ENCODE measurements around the gene IQCF6.
"Not testable (repeated sequence)": the region's sequence is repeated elsewhere in the genome, so short reads cannot be mapped to it uniquely, and the experiment has no call there.

The IQCF6 gene

GRCh38 chr3:51759203-51759602 is 19.8 kb downstream of the IQCF6 start:
- DNase-seq, result no peak

DNA sequence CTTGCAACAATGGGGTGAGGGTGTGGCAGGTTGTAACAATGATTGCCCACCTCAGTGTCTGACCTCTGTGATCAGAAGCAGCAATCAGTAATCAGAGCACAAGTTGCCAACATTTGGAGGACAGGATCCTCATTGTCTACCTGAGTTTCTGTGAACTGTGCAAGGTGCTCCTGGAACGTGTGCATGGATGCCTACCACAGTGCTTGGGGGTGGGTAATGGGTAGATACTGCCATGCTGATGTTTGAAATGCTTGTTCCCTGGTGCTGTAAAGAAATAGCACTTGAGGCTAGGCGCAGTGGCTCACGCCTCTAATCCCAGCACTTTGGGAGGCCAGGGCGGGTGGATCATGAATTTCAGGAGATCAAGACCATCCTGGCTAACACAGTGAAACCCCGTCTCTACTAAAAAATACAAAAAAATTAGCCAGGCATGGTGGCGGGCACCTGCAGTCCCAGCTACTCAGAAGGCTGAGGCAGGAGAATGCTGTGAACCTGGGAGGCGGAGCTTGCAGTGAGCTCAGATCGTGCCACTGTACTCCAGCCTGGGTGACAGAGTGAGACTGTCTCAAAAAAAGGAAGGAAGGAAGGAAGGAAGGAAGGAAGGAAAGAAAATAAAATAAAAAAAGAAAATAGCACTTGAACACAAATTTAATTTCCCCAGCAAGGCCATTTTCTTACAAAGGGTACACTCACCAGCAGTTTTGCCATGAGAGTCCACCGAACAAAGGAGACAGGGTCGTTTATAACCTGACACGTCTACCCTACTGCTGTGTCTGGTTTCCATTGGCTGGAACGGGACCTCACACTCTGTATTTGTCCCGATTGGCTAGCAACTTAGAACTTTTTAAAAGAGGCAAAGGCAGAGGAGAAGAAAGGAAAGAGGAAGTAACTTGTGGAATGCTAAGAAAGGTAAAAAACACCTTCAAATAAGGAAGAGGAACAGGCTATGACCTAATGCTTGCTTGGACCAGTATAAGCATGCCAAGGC is 25.0 kb downstream of the IQCF6 start:
- not testable (repeated sequence) for DNase-seq

GRCh38 chr3:51751287-51751686 is 27.8 kb downstream of the IQCF6 start:
- no peak for DNase-seq

- DNase-seq, result no peak
These were observed 28.2 kb downstream of the IQCF6 start for GRCh38 chr3:51750878-51751277.

GRCh38 chr3:51748327-51748726 is 30.7 kb downstream of the IQCF6 start:
- no peak for DNase-seq

GRCh38 chr3:51747840-51748239 is 31.2 kb downstream of the IQCF6 start:
- no peak for DNase-seq

- DNase-seq, result not testable (repeated sequence)
These were observed 36.1 kb downstream of the IQCF6 start for GRCh38 chr3:51742978-51743377.

DNA sequence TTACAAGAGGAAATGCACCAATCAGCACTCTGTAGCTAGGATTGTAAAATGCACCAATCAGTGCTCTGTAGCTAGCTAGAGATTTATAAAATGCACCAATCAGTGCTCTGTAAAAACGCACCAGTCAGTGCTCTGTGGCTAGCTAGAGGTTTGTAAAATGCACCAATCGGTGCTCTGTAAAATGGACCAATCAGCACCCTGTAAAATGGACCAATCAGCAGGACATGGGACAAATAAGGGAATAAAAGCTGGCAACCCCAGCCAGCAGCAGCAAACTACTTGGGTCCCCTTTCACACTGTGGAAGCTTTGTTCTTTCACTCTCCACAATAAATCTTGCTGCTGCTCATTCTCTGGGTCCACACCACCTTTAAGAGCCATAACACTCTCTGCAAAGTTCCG is 36.7 kb downstream of the IQCF6 start:
- not testable (repeated sequence) for DNase-seq

GRCh38 chr3:51739110-51739509 is 39.9 kb downstream of the IQCF6 start:
- DNase-seq, result no peak

DNA sequence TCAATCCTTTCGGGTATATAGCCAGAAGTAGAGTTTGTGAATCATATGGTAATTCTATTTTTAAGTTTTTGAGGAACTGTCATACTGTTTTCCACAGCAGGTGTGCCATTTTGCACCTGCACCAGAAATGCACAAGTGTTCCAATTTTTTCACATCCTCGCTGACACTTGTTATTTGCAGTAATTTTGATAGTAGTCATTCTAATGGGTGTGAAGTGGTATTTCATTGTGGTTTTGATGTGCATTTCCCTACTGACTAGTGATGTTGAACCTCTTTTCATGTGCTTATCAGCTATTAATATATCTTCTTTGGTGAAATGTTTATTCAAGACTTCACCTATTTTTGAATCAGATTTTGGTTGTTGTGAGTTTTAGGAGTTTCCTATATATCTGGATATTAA is 43.1 kb downstream of the IQCF6 start:
- DNase-seq, result no peak

DNA sequence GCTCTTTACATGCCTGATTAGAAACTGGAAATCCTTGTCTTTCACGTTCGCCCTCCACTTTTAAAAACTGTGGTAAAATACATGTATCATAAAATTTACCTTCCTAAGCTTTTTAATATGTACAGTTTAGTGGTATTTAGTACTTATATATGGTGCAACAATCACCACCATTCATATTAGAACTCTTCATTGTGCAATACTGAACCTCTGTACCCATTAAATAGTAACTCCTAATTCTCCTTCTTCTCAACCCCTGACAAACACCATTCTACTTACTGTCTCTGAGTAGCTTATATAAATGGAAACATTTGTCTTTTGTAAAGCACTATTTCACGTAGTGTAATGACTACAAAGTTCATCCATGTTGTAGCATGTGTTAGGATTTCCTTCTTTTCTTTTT is 44.0 kb downstream of the IQCF6 start:
- no peak for DNase-seq

- no peak for DNase-seq
These were observed 44.5 kb downstream of the IQCF6 start for GRCh38 chr3:51734572-51734907.

DNA sequence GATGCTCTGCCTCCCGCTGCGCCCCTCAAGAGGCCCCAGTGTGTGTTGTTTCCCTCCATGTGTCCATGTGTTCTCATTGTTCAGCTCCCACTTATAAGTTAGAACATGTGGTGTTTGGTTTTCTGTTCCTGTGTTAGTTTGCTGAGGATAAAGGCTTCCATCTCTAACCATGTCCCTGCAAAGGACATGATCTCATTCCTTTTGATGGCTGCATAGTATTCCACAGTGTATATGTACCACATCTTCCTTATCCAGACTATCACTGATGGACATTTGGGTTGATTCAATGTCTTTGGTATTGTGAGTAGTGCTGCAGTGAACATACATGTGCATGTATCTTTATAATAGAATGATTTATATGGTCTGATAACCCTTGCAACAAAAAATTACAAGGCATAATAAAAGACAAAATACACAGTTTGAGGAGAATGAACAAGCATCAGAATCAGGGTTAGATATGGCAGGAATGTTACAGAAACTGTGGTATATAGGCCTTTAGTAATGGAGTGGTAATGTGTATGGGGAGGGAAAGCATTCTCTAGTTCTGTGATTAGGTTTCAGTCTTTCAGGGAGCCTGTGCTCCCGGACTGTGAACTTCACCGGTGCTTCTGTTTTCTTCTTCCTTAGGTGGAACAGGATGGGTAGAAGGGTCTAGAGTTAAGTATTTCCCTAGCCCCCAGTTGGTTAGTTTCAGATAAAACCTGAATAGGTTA is 45.0 kb downstream of the IQCF6 start:
- DNase-seq, result no peak

GRCh38 chr3:51729042-51729633 is 49.9 kb downstream of the IQCF6 start:
- no peak for DNase-seq

Data from activated T-cell treated with anti-CD3 and anti-CD28 coated beads for 4 hours (primary cell).